Measurements from ENCODE around the gene HPS6. TPM values are rescaled to one million over a fixed set of nuclear protein-coding genes. Genes with fewer than 3 reads are reported as not detected.
A peak's percentile ranks its signal among the peaks of the same experiment; 100 is the strongest.

Gene HPS6
- total and polyA plus RNA-seq, 9 of the 15 experiments (the other 6 are each of a cell fraction or from before 2014, with no cell fraction given) = 0.45 to 14.0 (median 4.5) TPM

DNA sequence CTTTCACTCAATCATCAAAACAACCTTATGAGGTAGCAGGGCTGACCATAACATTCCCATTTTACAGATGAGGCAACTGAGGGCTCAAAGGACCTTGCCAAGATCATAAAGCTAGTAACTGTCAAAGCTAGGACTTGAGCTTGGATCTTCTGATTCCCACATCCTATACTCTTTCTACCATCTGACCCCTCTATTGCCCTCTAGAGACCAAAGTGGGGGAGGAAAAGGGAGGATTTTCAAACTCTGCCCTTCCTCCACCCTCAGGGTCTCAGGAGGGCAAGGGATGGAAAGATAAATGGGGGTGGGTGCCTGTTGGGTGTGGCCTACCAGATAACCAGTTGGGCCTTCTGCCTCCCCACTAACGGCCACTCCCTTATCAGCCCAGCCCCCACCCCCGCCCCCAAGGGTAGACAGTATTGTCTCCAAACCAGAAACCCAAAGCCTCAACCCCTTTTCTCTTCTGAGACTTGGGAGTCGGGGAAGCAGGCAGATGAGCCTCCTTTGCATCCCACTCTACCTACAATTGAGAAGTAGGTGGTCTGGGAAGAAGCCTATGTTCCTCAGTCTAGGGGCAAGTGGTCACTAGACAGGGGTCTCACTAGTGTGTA lies 47.2 kb downstream of the HPS6 start:
- Histone ChIP-seq H3K4me3 (peak overlapping the region; percentile 94), H4K20me1 (replicated peaks; ENCODE audit: control insufficient read depth, insufficient read depth, low read length) (peaks cover 20% of the 10 kb centered on the region), H3K79me2 (ENCODE audit: control insufficient read depth, insufficient read depth, low read length) (peaks cover 81% of the 10 kb centered on the region), H3K4me1 (replicated peaks in 1 of 2; ENCODE audit: control insufficient read depth in 2 of 2, insufficient read depth in 2 of 2, low read length in 2 of 2) (peaks cover 31 to 37% of the 10 kb centered on the region in 2 experiments), H3K9me3 (replicated peaks; ENCODE audit: control insufficient read depth, insufficient read depth, low read depth, low read length) (no peaks in the 10 kb centered on the region), H3K4me2 (ENCODE audit: insufficient read depth, low read length) (peak overlapping the region; percentile 96), H3K9ac (ENCODE audit: insufficient read depth in 1 of 2, low read depth in 2 of 2, low read length in 2 of 2) (peak overlapping the region; percentile 91 to 94; a peak in 3 of 4 replicates), H2AFZ (ENCODE audit: low read depth, low read length) (no peak overlapping the region), H3K9me1 (ENCODE audit: control insufficient read depth, insufficient read depth, low read length) (peaks cover 3% of the 10 kb centered on the region), H3K36me3 (ENCODE audit: control insufficient read depth, insufficient read depth, low read length) (peaks cover 58% of the 10 kb centered on the region), H3K27me3 (ENCODE audit: control insufficient read depth in 2 of 2, insufficient read depth in 2 of 2, low read length in 2 of 2) (no peaks in the 10 kb centered on the region), H3K27ac (ENCODE audit: extremely low read depth, low read depth, low read length) (peak overlapping the region; percentile 97)
- in situ Hi-C loops (cut with MboI) = no loop called here
- FAIRE-seq = peak; percentile 96
- WGBS (ENCODE audit: insufficient coverage, low coverage, missing lambda C conversion rate) = 0% methylated on average over 3 of the region's 3 CpGs
- BruUV-seq (replicated peaks) = no TSS peak
- intact Hi-C loops (cut with micrococcal nuclease) = loop anchor here (1.0 to 10.0 kb wide), 3 partner anchors 21 to 268 kb away; partner anchors contain the start of genes HPS6, KCNIP2 and PPRC1
- ATAC-seq = peak; percentile 57
- DNase-seq (ENCODE audit: extremely low read depth in 1 of 4, low spot score in 3 of 4) = peak; percentile 73 to 95 (median 84)
- POLR2A ChIA-PET = interaction anchor here (0.7 to 4.1 kb wide), 4 partner anchors 9 to 290 kb away, joined by 3 to 27 read pairs (median 3); no protein-coding TSS in a partner anchor
- CTCF ChIA-PET (ENCODE audit: low intra/inter-chr PET ratio) = interaction anchor here (0.6 kb wide), 1 partner anchor 230 kb away, joined by 5 read pairs; no protein-coding TSS in a partner anchor
- TF ChIP-seq ZBTB40 (IDR thresholded peaks at IDR 0.05) (no peak), ZBTB40 (CRISPR knock-in tag; IDR thresholded peaks at IDR 0.05) (no peak), ZNF592 (IDR thresholded peaks at IDR 0.05) (no peak; the same call in 1 of the 2 replicates), MCM7 (IDR thresholded peaks at IDR 0.05) (no peak), NR1H2 (CRISPR knock-in tag; IDR thresholded peaks at IDR 0.05) (no peak), KHSRP (IDR thresholded peaks at IDR 0.05) (no peak)

Measured in K562 (cell line).